GM12878 (cell line): Measurements from ENCODE around the gene C3. TPM values are rescaled to one million over a fixed set of nuclear protein-coding genes. Genes with fewer than 3 reads are reported as not detected.
A peak's percentile ranks its signal among the peaks of the same experiment; 100 is the strongest.

ENCODE experiments used
- ATF2 ChIP-seq: IDR thresholded peaks from 2 replicates; pipeline ENCODE4 v1.6.1; 2012; ENCODE audit warnings: low read length, inconsistent platforms
- BACH1 ChIP-seq: fragments of 450-650 bp; IDR thresholded peaks from 2 replicates; pipeline ENCODE4 v1.6.1; 2017; ENCODE audit warnings: mild to moderate bottlenecking, borderline replicate concordance
- CBFB ChIP-seq: IDR thresholded peaks from 2 replicates; pipeline ENCODE4 v1.6.1; 2016; ENCODE audit warnings: antibody characterized with exemption, low read depth
- CBX5 ChIP-seq: sonication (generic); IDR thresholded peaks from 2 replicates; pipeline ENCODE4 v1.6.1; 2016; ENCODE audit warnings: low read depth, moderate library complexity, mild to moderate bottlenecking, inconsistent platforms
- CHD4 ChIP-seq: fragments of 200-600 bp; sonication (generic); IDR thresholded peaks from 2 replicates; pipeline ENCODE4 v1.6.1; 2016; ENCODE audit warnings: mild to moderate bottlenecking
- ESRRA ChIP-seq: IDR thresholded peaks from 2 replicates; pipeline ENCODE4 v1.6.1; 2012; ENCODE audit warnings: mild to moderate bottlenecking, low read length, improper control_type of control experiment
- EZH2 ChIP-seq: IDR thresholded peaks from 2 replicates; pipeline ENCODE4 v1.6.1; 2012; ENCODE audit warnings: low read depth, mild to moderate bottlenecking, control low read depth, inconsistent platforms, low read length, borderline replicate concordance; ENCODE audit not compliant: control insufficient read depth
- HCFC1 ChIP-seq: fragments of 150-350 bp; IDR thresholded peaks from 2 replicates; pipeline ENCODE4 v1.6.1; 2014; ENCODE audit warnings: low read length
- IRF4 ChIP-seq: IDR thresholded peaks from 2 replicates; pipeline ENCODE4 v1.6.1; 2011; ENCODE audit warnings: low read depth, low read length
- JUND ChIP-seq: IDR thresholded peaks from 2 replicates; pipeline ENCODE4 v1.6.1; 2012; ENCODE audit warnings: low read depth, mild to moderate bottlenecking, low read length, improper control_type of control experiment, moderate library complexity
- NFYA ChIP-seq: IDR thresholded peaks from 2 replicates; pipeline ENCODE4 v1.6.1; 2011; ENCODE audit warnings: low read depth, mild to moderate bottlenecking, low read length, improper control_type of control experiment, borderline replicate concordance
- PAX5 ChIP-seq: IDR thresholded peaks from 2 replicates; pipeline ENCODE4 v1.6.1; 2011; ENCODE audit warnings: low read depth, low read length, borderline replicate concordance
- POLR2AphosphoS5 ChIP-seq: IDR thresholded peaks from 2 replicates; pipeline ENCODE4 v1.6.1; 2011; ENCODE audit warnings: mild to moderate bottlenecking, low read length, inconsistent platforms
- POU2F2 ChIP-seq: IDR thresholded peaks from 3 replicates; pipeline ENCODE4 v1.6.1; 2011; ENCODE audit warnings: low read depth, mild to moderate bottlenecking, low read length, borderline replicate concordance
- RCOR1 ChIP-seq: conservative IDR thresholded peaks from 2 replicates; pipeline ENCODE4 v1.6.1; 2012; ENCODE audit warnings: low read depth, low read length, improper control_type of control experiment
- ZBED1 ChIP-seq: IDR thresholded peaks from 2 replicates; pipeline ENCODE4 v1.6.1; 2016; ENCODE audit warnings: borderline replicate concordance
- ZBTB4 ChIP-seq: fragments of 450-650 bp; formaldehyde crosslinking; IDR thresholded peaks from 2 replicates; pipeline ENCODE4 v1.4.0; 2022; ENCODE audit warnings: mild to moderate bottlenecking, moderate library complexity
- ZNF217 ChIP-seq: fragments of 450-650 bp; IDR thresholded peaks from 2 replicates; pipeline ENCODE4 v1.6.1; 2017; ENCODE audit warnings: antibody characterized with exemption, mild to moderate bottlenecking
- ZNF274 ChIP-seq: IDR thresholded peaks from one replicate; pipeline ENCODE4 v1.8.0; 2011; ENCODE audit not compliant: insufficient read length, insufficient read depth
- polyA plus RNA-seq, 11 experiments: library from polyadenylated mRNA; depleted of rRNA in 4 of 11; unstranded in 6 of 11; stranded (reverse) in 5 of 11; fragments of >200 nt; fragmentation: Nextera tagmentation in 4 of 11; fragmentation: Illumina TruSeq in 1 of 11; extraction: Ambion mirVana in 4 of 11; extraction: Trizol in 1 of 11; gene quantifications; 1 replicate in 1 of 11; 2 replicates in 10 of 11; pipeline versions ENCODE4 v1.2.1 to v1.2.3, GENCODE V29; 2011 to 2016; ENCODE audit warnings: inconsistent platforms in 2 of 11, missing spikeins in 2 of 11, low read depth in 1 of 11
- total RNA-seq, 4 experiments: library from RNA; depleted of rRNA in 3 of 4; stranded (reverse); fragments of >200 nt in 3 of 4; fragmentation: Illumina TruSeq in 1 of 4; extraction: Trizol in 1 of 4; gene quantifications; 2 replicates each; pipeline versions ENCODE4 v1.2.1 to v1.2.3, GENCODE V29; 2013 to 2021
- TF ChIP-seq, protein P1 (sequence below): IDR thresholded peaks from 2 replicates; pipeline ENCODE4 v1.6.1; 2012; ENCODE audit warnings: improper control_type of control experiment, low read depth, low read length; ENCODE audit not compliant: insufficient replicate concordance

Gene C3
- total and polyA plus RNA-seq, 10 of the 15 experiments (the other 5 are each of a cell fraction or from before 2014, with no cell fraction given) = 0.20 to 6.7 (median 0.72) TPM

DNA sequence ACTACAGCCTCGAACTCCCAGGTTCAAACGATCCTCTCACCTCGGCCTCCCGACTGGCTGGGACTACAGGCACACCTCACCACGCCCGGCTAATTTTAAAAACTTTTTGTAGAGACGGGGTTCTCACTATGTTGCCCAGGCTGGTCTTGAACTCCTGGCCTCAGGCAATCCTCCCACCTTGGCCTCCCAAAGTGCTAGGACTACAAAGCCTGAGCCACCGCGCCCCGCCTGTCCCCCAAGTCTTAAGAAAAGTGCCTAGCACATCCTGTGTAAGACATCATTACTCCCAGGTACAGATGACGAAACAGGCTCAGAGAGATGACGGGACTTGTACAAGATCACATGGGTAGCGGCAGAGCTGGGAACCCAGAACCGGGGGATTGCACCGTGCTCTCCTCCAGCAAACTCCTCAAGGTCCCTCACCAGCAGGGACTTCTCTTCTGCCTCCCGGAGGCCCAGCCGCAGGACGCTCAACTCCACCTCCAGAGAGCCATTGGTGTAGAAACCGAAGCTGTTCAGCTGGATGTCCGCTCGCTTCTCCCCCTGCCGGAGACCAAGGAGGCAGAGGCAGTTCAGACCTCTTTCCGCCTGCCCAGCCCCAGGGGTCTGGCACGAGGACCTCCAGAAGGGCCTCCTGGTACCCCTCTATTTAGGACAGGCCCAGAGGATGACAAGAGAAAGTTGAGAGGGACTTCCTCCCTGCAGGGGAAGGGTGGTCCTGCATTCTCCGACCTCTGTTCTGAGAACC is 15.9 kb upstream of the C3 start (continued):
- TF ChIP-seq ESRRA (no peak), ZNF274 (no peak), POLR2AphosphoS5 (peak; percentile 70), PAX5 (peak; percentile 10; the same call in 1 of the 2 replicates), RCOR1 (no peak), ATF2 (no peak), CBX5 (no peak), HCFC1 (peak; percentile 48; the same call in 1 of the 2 replicates), POU2F2 (peak; percentile 10; the same call in 1 of the 3 replicates), ZBTB4 (CRISPR knock-in tag) (no peak), EZH2 (no peak), IRF4 (no peak; the same call in 1 of the 2 replicates), ZBED1 (no peak), CBFB (no peak), CHD4 (no peak), JUND (0 out of 2 replicates have a peak, but pooled peaks have one; percentile 24), ZNF217 (no peak), NFYA (no peak), BACH1 (0 out of 2 replicates have a peak, but pooled peaks have one; percentile 10)
- TF ChIP-seq, protein P1, sequence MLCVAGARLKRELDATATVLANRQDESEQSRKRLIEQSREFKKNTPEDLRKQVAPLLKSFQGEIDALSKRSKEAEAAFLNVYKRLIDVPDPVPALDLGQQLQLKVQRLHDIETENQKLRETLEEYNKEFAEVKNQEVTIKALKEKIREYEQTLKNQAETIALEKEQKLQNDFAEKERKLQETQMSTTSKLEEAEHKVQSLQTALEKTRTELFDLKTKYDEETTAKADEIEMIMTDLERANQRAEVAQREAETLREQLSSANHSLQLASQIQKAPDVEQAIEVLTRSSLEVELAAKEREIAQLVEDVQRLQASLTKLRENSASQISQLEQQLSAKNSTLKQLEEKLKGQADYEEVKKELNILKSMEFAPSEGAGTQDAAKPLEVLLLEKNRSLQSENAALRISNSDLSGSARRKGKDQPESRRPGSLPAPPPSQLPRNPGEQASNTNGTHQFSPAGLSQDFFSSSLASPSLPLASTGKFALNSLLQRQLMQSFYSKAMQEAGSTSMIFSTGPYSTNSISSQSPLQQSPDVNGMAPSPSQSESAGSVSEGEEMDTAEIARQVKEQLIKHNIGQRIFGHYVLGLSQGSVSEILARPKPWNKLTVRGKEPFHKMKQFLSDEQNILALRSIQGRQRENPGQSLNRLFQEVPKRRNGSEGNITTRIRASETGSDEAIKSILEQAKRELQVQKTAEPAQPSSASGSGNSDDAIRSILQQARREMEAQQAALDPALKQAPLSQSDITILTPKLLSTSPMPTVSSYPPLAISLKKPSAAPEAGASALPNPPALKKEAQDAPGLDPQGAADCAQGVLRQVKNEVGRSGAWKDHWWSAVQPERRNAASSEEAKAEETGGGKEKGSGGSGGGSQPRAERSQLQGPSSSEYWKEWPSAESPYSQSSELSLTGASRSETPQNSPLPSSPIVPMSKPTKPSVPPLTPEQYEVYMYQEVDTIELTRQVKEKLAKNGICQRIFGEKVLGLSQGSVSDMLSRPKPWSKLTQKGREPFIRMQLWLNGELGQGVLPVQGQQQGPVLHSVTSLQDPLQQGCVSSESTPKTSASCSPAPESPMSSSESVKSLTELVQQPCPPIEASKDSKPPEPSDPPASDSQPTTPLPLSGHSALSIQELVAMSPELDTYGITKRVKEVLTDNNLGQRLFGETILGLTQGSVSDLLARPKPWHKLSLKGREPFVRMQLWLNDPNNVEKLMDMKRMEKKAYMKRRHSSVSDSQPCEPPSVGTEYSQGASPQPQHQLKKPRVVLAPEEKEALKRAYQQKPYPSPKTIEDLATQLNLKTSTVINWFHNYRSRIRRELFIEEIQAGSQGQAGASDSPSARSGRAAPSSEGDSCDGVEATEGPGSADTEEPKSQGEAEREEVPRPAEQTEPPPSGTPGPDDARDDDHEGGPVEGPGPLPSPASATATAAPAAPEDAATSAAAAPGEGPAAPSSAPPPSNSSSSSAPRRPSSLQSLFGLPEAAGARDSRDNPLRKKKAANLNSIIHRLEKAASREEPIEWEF = peak; percentile 11
